ENCODE measurements around the gene SKIC2. TPM values are rescaled to one million over a fixed set of nuclear protein-coding genes. Genes with fewer than 3 reads are reported as not detected.

SKIC2 gene
- total and polyA plus RNA-seq, 2 of the 8 experiments (the other 6 are each of a cell fraction or from before 2014, with no cell fraction given), result 42.1 to 59.7 TPM

DNA sequence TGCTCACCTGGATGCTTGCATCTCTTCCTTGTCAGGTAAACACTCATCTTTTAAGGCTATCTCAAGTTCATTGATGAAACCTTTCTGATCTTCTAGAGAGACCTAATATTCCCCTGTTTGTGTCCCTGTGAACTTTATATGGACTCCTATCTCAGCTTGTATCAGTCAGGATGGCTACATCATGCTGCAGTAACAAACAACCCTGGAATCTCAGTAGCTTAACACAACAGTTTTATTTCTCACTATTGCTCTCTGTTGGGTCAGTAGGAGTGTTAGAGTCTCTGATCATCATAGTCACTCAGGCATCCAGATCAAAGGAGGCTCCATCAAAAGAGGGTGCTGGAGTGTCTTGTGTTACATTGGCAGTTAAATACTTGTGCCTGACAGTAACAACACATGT, 43.6 kb upstream of the SKIC2 start (continued):
- TF ChIP-seq, protein P1, sequence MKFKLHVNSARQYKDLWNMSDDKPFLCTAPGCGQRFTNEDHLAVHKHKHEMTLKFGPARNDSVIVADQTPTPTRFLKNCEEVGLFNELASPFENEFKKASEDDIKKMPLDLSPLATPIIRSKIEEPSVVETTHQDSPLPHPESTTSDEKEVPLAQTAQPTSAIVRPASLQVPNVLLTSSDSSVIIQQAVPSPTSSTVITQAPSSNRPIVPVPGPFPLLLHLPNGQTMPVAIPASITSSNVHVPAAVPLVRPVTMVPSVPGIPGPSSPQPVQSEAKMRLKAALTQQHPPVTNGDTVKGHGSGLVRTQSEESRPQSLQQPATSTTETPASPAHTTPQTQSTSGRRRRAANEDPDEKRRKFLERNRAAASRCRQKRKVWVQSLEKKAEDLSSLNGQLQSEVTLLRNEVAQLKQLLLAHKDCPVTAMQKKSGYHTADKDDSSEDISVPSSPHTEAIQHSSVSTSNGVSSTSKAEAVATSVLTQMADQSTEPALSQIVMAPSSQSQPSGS (IDR thresholded peaks at IDR 0.05; ENCODE audit: low read length), result no peak
- no peak for TF ChIP-seq NANOG (IDR thresholded peaks at IDR 0.05; ENCODE audit: insufficient read depth, low read depth, low read length, poor library complexity, severe bottlenecking)
